Muscle layer of colon (tissue), 2 donors: ENCODE measurements around the gene MIER3.

Source experiments
- H3K27ac ChIP-seq: one replicate; pipeline ENCODE4 v1.7.0; 2013; ENCODE audit warnings: low read depth, mild to moderate bottlenecking, low read length, moderate library complexity
- H3K27me3 ChIP-seq, 2 donors: one replicate each; pipeline ENCODE4 v1.7.0; 2013; ENCODE audit warnings: low read length in 2 of 2, mild to moderate bottlenecking in 2 of 2; ENCODE audit not compliant: insufficient read depth in 2 of 2, control insufficient read depth in 1 of 2
- H3K36me3 ChIP-seq: one replicate; pipeline ENCODE4 v1.7.0; 2013; ENCODE audit warnings: mild to moderate bottlenecking, low read length; ENCODE audit not compliant: insufficient read depth
- H3K4me1 ChIP-seq: one replicate; pipeline ENCODE4 v1.7.0; 2013; ENCODE audit warnings: mild to moderate bottlenecking, low read length; ENCODE audit not compliant: insufficient read depth
- H3K4me3 ChIP-seq, 2 donors: one replicate each; pipeline ENCODE4 v1.7.0; 2013; ENCODE audit warnings: low read length in 2 of 2, low read depth in 1 of 2, mild to moderate bottlenecking in 1 of 2, moderate library complexity in 1 of 2
- H3K9ac ChIP-seq: one replicate; pipeline ENCODE4 v1.7.0; 2013; ENCODE audit warnings: low read length
- H3K9me3 ChIP-seq: one replicate; pipeline ENCODE4 v1.7.0; 2013; ENCODE audit warnings: mild to moderate bottlenecking, low read length
- donor health status: abdominal sarcoma.
- donor health status: Adenocarcinoma of cecum.

MIER3 gene

GRCh38 chr5:56951946-56952691, at the start of gene MIER3:
Gene MIER3, minus strand, starts transcription at chr5:56952123. Its CDS starts 21 bp downstream, at chr5:56952102.
- H3K27ac ChIP-seq = peak within 1 kb of the TSS; percentile 82
- H3K36me3 ChIP-seq = no peaks in the 10 kb centered on the region

GRCh38 chr5:56995596-56995995, 43.7 kb upstream of the MIER3 start:
- H3K36me3 ChIP-seq = no peaks in the 10 kb centered on the region
- H3K4me3 ChIP-seq = no peak overlapping the region
- H3K4me1 ChIP-seq = no peaks in the 10 kb centered on the region
- no peak overlapping the region for H3K9ac ChIP-seq
- no peaks in the 10 kb centered on the region for H3K27me3 ChIP-seq
- no peak overlapping the region for H3K27ac ChIP-seq
- H3K9me3 ChIP-seq = no peaks in the 10 kb centered on the region

More at GRCh38 chr5:56951946-56952691, at the start of gene MIER3:
- H3K4me1 ChIP-seq = peaks cover 9% of the 10 kb centered on the region
- peak within 1 kb of the TSS; percentile 74 for H3K9ac ChIP-seq
- no peaks in the 10 kb centered on the region for H3K27me3 ChIP-seq
- H3K9me3 ChIP-seq = no peaks in the 10 kb centered on the region
- peak within 1 kb of the TSS; percentile 77 to 85 for H3K4me3 ChIP-seq

- H3K9me3 ChIP-seq = no peaks in the 10 kb centered on the region
- H3K36me3 ChIP-seq = no peaks in the 10 kb centered on the region
- H3K27me3 ChIP-seq = no peaks in the 10 kb centered on the region
- no peaks in the 10 kb centered on the region for H3K4me1 ChIP-seq
- no peak overlapping the region for H3K27ac ChIP-seq
- H3K9ac ChIP-seq = no peak overlapping the region
- no peak overlapping the region for H3K4me3 ChIP-seq
Observed at GRCh38 chr5:56993241-56993640, 41.3 kb upstream of the MIER3 start.

- Histone ChIP-seq H3K9me3 (no peaks in the 10 kb centered on the region), H3K4me3 (no peak overlapping the region), H3K27me3 (no peaks in the 10 kb centered on the region), H3K27ac (no peak overlapping the region), H3K36me3 (no peaks in the 10 kb centered on the region), H3K9ac (no peak overlapping the region), H3K4me1 (no peaks in the 10 kb centered on the region)
Observed at GRCh38 chr5:56989676-56990075, 37.8 kb upstream of the MIER3 start.

- Histone ChIP-seq H3K9me3 (no peaks in the 10 kb centered on the region), H3K27me3 (no peaks in the 10 kb centered on the region), H3K9ac (no peak overlapping the region)
Observed at GRCh38 chr5:56988490-56988889, 36.6 kb upstream of the MIER3 start.

GRCh38 chr5:56987171-56987570, 35.2 kb upstream of the MIER3 start:
- Histone ChIP-seq H3K36me3 (no peaks in the 10 kb centered on the region), H3K4me1 (no peaks in the 10 kb centered on the region), H3K27ac (no peak overlapping the region), H3K9ac (no peak overlapping the region), H3K9me3 (no peaks in the 10 kb centered on the region), H3K4me3 (no peak overlapping the region), H3K27me3 (no peaks in the 10 kb centered on the region)

More at GRCh38 chr5:56988490-56988889, 36.6 kb upstream of the MIER3 start:
- H3K4me1 ChIP-seq = no peaks in the 10 kb centered on the region
- no peak overlapping the region for H3K27ac ChIP-seq
- no peaks in the 10 kb centered on the region for H3K36me3 ChIP-seq
- no peak overlapping the region for H3K4me3 ChIP-seq

- Histone ChIP-seq H3K36me3 (no peaks in the 10 kb centered on the region), H3K27me3 (no peaks in the 10 kb centered on the region), H3K9ac (no peak overlapping the region), H3K9me3 (no peaks in the 10 kb centered on the region), H3K4me1 (no peaks in the 10 kb centered on the region), H3K27ac (no peak overlapping the region), H3K4me3 (no peak overlapping the region)
Observed at GRCh38 chr5:56986626-56986947, 34.7 kb upstream of the MIER3 start.

GRCh38 chr5:56985936-56986625, 34.2 kb upstream of the MIER3 start:
- H3K9ac ChIP-seq = no peak overlapping the region
- no peaks in the 10 kb centered on the region for H3K9me3 ChIP-seq
- no peak overlapping the region for H3K27ac ChIP-seq
- H3K27me3 ChIP-seq = no peaks in the 10 kb centered on the region
- no peak overlapping the region for H3K4me3 ChIP-seq
- no peaks in the 10 kb centered on the region for H3K4me1 ChIP-seq
- H3K36me3 ChIP-seq = no peaks in the 10 kb centered on the region

GRCh38 chr5:56984445-56984844, 32.5 kb upstream of the MIER3 start:
- Histone ChIP-seq H3K27ac (no peak overlapping the region), H3K36me3 (no peaks in the 10 kb centered on the region), H3K4me1 (no peaks in the 10 kb centered on the region), H3K4me3 (no peak overlapping the region), H3K9me3 (no peaks in the 10 kb centered on the region), H3K27me3 (no peaks in the 10 kb centered on the region), H3K9ac (no peak overlapping the region)

- H3K4me3 ChIP-seq = no peak overlapping the region
- H3K9me3 ChIP-seq = no peaks in the 10 kb centered on the region
- H3K9ac ChIP-seq = no peak overlapping the region
- no peaks in the 10 kb centered on the region for H3K27me3 ChIP-seq
- H3K36me3 ChIP-seq = no peaks in the 10 kb centered on the region
- no peaks in the 10 kb centered on the region for H3K4me1 ChIP-seq
- H3K27ac ChIP-seq = no peak overlapping the region
Observed at GRCh38 chr5:56983593-56984361, 31.9 kb upstream of the MIER3 start.

GRCh38 chr5:56981548-56982315, 29.8 kb upstream of the MIER3 start:
- no peak overlapping the region for H3K27ac ChIP-seq
- no peak overlapping the region for H3K4me3 ChIP-seq
- no peaks in the 10 kb centered on the region for H3K36me3 ChIP-seq
- H3K4me1 ChIP-seq = no peaks in the 10 kb centered on the region
- no peak overlapping the region for H3K9ac ChIP-seq
- H3K27me3 ChIP-seq = no peaks in the 10 kb centered on the region
- H3K9me3 ChIP-seq = no peaks in the 10 kb centered on the region
